OCI-LY1 (cell line): Measurements from ENCODE around the gene DAAM1.

ENCODE experiments used
- H2AFZ ChIP-seq: fragments of 200-600 bp; sonication (generic), shearing (Covaris generic); 2 replicates; pipeline ENCODE4 v1.6.0; 2014; ENCODE audit warnings: antibody characterized with exemption, mild to moderate bottlenecking, low read length
- H3F3A ChIP-seq: fragments of 200-600 bp; sonication (generic), shearing (Covaris generic); 2 replicates; pipeline ENCODE4 v1.6.0; 2014; ENCODE audit warnings: mild to moderate bottlenecking, antibody characterized with exemption, low read length, moderate library complexity; ENCODE audit not compliant: insufficient read depth
- H3K27ac ChIP-seq: fragments of 200-600 bp; sonication (generic); 2 replicates; pipeline ENCODE4 v1.5.1; 2014; ENCODE audit warnings: low read length, mixed run types, mild to moderate bottlenecking, low read depth; ENCODE audit not compliant: poor library complexity, severe bottlenecking
- H3K27me3 ChIP-seq: fragments of 200-600 bp; sonication (generic); 2 replicates; pipeline ENCODE4 v1.6.0; 2014; ENCODE audit warnings: antibody characterized with exemption, mild to moderate bottlenecking, low read length, moderate library complexity; ENCODE audit not compliant: insufficient read depth
- H3K36me3 ChIP-seq: fragments of 200-600 bp; sonication (generic); 2 replicates; pipeline ENCODE4 v1.6.1; 2014; ENCODE audit warnings: mild to moderate bottlenecking, antibody characterized with exemption, low read length, moderate library complexity, mixed read lengths; ENCODE audit not compliant: insufficient read depth
- H3K4me1 ChIP-seq: fragments of 200-600 bp; sonication (generic); 2 replicates; pipeline ENCODE4 v1.5.1; 2014; ENCODE audit warnings: mild to moderate bottlenecking, low read length, moderate library complexity; ENCODE audit not compliant: insufficient read depth, severe bottlenecking
- H3K4me2 ChIP-seq: fragments of 200-600 bp; sonication (generic), shearing (Covaris generic); 2 replicates; pipeline ENCODE4 v1.6.1; 2014; ENCODE audit warnings: low read length
- H3K4me3 ChIP-seq: fragments of 200-600 bp; sonication (generic); 2 replicates; pipeline ENCODE4 v1.5.1; 2014; ENCODE audit warnings: low read length, low read depth, mild to moderate bottlenecking, mixed read lengths; ENCODE audit not compliant: poor library complexity, severe bottlenecking
- H3K79me2 ChIP-seq: fragments of 200-600 bp; shearing (Covaris generic); 2 replicates; pipeline ENCODE4 v1.6.1; 2016; ENCODE audit warnings: mixed run types, low read length, mixed read lengths; ENCODE audit not compliant: insufficient read depth
- H3K9ac ChIP-seq: fragments of 200-600 bp; sonication (generic), shearing (Covaris generic); 2 replicates; pipeline ENCODE4 v1.6.1; 2014; ENCODE audit warnings: mild to moderate bottlenecking, low read length, mixed read lengths
- H3K9me2 ChIP-seq: fragments of 200-600 bp; sonication (generic), shearing (Covaris generic); 2 replicates; pipeline ENCODE4 v1.6.1; 2014; ENCODE audit warnings: low read depth, mild to moderate bottlenecking, low read length, mixed read lengths
- H3K9me3 ChIP-seq: fragments of 200-600 bp; shearing (Covaris generic); 2 replicates; pipeline ENCODE4 v1.6.1; 2014; ENCODE audit warnings: low read length, mixed read lengths
- H4K20me1 ChIP-seq: fragments of 200-600 bp; sonication (generic), shearing (Covaris generic); 2 replicates; pipeline ENCODE4 v1.6.0; 2016; ENCODE audit warnings: mild to moderate bottlenecking, low read length; ENCODE audit not compliant: insufficient read depth
- EZH2 ChIP-seq: fragments of 200-600 bp; sonication (generic), shearing (Covaris generic); IDR thresholded peaks from 2 replicates; pipeline ENCODE4 v1.8.0; 2017; ENCODE audit warnings: borderline replicate concordance, mixed run types, mild to moderate bottlenecking, antibody characterized with exemption, low read length, moderate library complexity, mixed read lengths
- TF ChIP-seq, protein P1 (sequence below): fragments of 200-600 bp; sonication (generic), shearing (Covaris generic); IDR thresholded peaks from 2 replicates; pipeline ENCODE4 v1.5.1; 2017; ENCODE audit warnings: mild to moderate bottlenecking, antibody characterized with exemption, low read length, moderate library complexity, mixed read lengths

The DAAM1 gene

DNA sequence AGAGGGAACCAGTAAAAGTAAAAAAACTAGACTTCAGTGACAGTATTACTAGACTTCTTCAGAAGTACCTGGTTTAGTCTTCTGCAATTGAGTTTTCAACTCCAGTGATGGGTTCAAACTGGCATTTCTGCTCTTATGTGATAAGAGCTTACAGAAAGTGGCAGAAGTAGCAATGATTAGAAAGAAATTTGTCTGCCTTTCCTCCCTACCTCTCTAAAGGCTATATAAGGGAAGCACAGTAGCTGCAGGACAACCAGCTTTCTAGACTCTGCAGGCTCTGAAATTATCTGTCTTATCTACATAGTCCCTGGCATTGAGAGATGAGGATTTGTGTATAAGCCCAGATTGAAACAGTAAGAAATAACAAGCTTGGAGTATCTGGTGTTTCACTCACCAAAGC lies 107.5 kb downstream of the DAAM1 start:
- H3K4me2 ChIP-seq, result peak overlapping the region; percentile 2; the same call in 1 of the 2 replicates
- H3F3A ChIP-seq, result no peaks in the 10 kb centered on the region
- peak overlapping the region; percentile 95 for H3K27ac ChIP-seq
- H3K4me3 ChIP-seq, result no peak overlapping the region
- peaks cover 6% of the 10 kb centered on the region; the same call in 1 of the 2 replicates for H3K79me2 ChIP-seq
- H3K36me3 ChIP-seq, result peaks cover 52% of the 10 kb centered on the region
- TF ChIP-seq, protein P1, sequence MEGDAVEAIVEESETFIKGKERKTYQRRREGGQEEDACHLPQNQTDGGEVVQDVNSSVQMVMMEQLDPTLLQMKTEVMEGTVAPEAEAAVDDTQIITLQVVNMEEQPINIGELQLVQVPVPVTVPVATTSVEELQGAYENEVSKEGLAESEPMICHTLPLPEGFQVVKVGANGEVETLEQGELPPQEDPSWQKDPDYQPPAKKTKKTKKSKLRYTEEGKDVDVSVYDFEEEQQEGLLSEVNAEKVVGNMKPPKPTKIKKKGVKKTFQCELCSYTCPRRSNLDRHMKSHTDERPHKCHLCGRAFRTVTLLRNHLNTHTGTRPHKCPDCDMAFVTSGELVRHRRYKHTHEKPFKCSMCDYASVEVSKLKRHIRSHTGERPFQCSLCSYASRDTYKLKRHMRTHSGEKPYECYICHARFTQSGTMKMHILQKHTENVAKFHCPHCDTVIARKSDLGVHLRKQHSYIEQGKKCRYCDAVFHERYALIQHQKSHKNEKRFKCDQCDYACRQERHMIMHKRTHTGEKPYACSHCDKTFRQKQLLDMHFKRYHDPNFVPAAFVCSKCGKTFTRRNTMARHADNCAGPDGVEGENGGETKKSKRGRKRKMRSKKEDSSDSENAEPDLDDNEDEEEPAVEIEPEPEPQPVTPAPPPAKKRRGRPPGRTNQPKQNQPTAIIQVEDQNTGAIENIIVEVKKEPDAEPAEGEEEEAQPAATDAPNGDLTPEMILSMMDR, result no peak
- no peak for TF ChIP-seq EZH2
- peaks cover 61% of the 10 kb centered on the region for H3K4me1 ChIP-seq
- no peak overlapping the region for H2AFZ ChIP-seq
- peak overlapping the region; percentile 17; the same call in 1 of the 2 replicates for H3K9ac ChIP-seq
- no peaks in the 10 kb centered on the region for H3K9me2 ChIP-seq
- no peaks in the 10 kb centered on the region for H4K20me1 ChIP-seq
- no peaks in the 10 kb centered on the region for H3K27me3 ChIP-seq
- no peaks in the 10 kb centered on the region for H3K9me3 ChIP-seq

DNA sequence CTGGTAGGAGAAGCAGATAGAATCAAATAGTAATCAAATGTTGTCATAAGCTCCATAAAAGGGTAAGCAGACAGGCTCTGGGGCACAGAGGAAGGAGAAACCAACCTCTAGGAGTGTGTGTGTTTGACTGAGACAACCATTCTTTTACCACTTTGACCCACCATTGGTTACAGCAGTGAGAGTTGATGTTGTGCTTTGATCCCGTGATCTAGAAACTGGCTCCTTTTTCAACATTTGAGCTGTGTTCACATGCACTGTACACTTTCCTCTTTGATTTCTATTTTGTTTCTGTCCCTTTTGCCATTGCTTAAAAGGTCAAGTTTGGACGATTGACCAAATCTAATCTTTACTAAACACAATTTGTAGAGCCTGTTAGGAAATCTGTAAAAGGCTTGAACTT lies 108.0 kb downstream of the DAAM1 start:
- Histone ChIP-seq H3K9ac (peak overlapping the region; percentile 17; the same call in 1 of the 2 replicates), H3K36me3 (peaks cover 47% of the 10 kb centered on the region), H3K27ac (peak overlapping the region; percentile 95), H3F3A (no peaks in the 10 kb centered on the region), H3K4me1 (peaks cover 67% of the 10 kb centered on the region), H3K4me2 (peak overlapping the region; percentile 2; the same call in 1 of the 2 replicates), H3K9me2 (no peaks in the 10 kb centered on the region), H3K79me2 (peaks cover 6% of the 10 kb centered on the region; the same call in 1 of the 2 replicates), H3K4me3 (no peak overlapping the region), H4K20me1 (no peaks in the 10 kb centered on the region), H3K27me3 (no peaks in the 10 kb centered on the region), H2AFZ (no peak overlapping the region), H3K9me3 (no peaks in the 10 kb centered on the region)
- TF ChIP-seq EZH2, result no peak
- TF ChIP-seq, protein P1, result no peak

DNA sequence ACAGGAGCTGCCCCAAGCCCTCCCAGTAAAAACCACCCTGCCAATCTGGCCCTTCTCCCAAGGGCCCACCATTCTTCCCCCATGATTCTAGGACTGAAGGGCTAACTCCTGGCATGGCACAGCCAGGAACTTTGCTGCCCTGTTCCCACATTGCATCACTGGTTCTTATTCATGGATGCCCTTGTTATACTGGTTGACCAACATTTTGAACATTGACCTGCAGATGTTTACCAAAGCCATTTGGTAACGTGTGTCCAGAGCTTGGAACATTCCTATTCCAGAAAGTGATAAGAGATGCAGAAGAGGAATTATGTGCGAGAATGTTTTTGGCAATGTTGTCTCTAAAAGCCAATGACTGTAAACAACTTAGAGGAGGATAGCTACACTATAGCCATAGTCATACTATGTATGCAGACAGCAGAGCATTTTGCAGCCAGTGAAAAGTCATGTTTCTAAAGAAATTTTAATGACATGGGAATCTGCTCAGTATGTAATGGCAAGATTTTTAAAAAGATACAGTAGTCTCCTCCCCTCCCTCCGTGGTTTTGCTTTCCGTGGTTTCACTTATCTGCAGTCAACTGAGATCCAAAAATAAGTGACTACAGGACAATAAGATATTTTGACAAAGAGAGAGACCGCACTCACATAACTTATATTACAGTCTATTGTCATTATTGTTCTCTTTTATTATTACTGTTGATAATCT lies 108.8 kb downstream of the DAAM1 start:
- Histone ChIP-seq H3K4me1 (peaks cover 74% of the 10 kb centered on the region), H3K27ac (peak overlapping the region; percentile 95), H3K4me3 (no peak overlapping the region)

More for the DNA sequence above, 108.8 kb downstream of the DAAM1 start:
- TF ChIP-seq, protein P1, result no peak
- TF ChIP-seq EZH2, result no peak
- Histone ChIP-seq H4K20me1 (no peaks in the 10 kb centered on the region), H2AFZ (no peak overlapping the region), H3K9me2 (no peaks in the 10 kb centered on the region), H3F3A (no peaks in the 10 kb centered on the region), H3K9ac (0 out of 2 replicates have a peak overlapping the region, but pooled peaks have one; percentile 40), H3K4me2 (peak overlapping the region; percentile 20), H3K36me3 (peaks cover 39% of the 10 kb centered on the region), H3K27me3 (no peaks in the 10 kb centered on the region), H3K9me3 (no peaks in the 10 kb centered on the region), H3K79me2 (peaks cover 6% of the 10 kb centered on the region; the same call in 1 of the 2 replicates)
